Measurements from ENCODE around the gene VWA5A.

GRCh38 chr11:124115782-124116616, 749 bp downstream of the VWA5A start:
- no peak for TF ChIP-seq CTCF (IDR thresholded peaks at IDR 0.05)
- TF ChIP-seq POLR2A (IDR thresholded peaks at IDR 0.05; ENCODE audit: low read depth), result no peak
- no peak for TF ChIP-seq EP300 (IDR thresholded peaks at IDR 0.05)
- TF ChIP-seq POLR2AphosphoS5 (IDR thresholded peaks at IDR 0.05), result no peak
